ENCODE measurements around the gene MTHFD1. TPM values are rescaled to one million over a fixed set of nuclear protein-coding genes. Genes with fewer than 3 reads are reported as not detected.

Gene MTHFD1
- total RNA-seq, 4 donors from 2014 or later: 27.6 to 66.0 (median 53.8) TPM

DNA sequence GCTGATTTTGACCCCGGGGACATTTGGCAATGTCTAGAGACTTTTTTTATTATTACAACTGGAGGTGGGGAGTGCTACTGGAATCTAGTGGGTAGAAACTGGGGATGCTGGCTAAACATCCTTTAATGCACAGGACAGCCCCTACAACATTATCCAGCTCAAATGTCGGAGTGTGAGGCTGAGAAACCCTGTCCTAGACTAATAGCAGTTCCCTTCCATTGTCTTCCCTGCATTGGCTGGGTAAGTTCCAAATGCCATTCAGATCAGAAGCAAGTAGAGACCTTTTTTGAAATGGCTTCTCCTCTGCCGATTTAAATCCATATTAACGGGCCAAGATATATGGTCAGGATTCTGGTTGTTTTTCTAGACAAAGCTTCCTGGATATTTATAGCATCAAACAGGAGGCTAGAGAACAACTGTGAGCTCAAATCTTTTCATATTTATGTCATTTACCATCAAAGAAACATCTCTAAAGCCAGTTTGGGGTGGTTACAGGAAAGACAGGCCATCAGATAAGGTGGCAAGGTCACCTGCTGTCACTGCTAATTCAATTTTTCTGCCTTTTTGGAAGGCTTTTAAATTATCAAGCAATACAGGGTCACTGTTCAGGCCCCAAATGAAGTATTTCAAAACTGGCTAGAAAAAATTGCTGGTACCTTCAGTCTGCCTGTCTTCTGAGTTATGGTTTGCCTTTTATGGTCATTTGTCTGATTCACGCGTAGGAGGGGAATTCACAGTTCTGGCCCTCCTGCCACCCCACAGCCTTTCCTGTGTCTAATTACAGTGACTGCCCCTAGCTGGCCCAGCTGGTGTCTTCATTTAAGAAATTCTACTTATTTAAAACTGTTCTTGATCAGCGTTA lies 57.1 kb downstream of the MTHFD1 start:
- intact Hi-C loops (cut with DNase I): no loop called here
- TF ChIP-seq, protein P1, sequence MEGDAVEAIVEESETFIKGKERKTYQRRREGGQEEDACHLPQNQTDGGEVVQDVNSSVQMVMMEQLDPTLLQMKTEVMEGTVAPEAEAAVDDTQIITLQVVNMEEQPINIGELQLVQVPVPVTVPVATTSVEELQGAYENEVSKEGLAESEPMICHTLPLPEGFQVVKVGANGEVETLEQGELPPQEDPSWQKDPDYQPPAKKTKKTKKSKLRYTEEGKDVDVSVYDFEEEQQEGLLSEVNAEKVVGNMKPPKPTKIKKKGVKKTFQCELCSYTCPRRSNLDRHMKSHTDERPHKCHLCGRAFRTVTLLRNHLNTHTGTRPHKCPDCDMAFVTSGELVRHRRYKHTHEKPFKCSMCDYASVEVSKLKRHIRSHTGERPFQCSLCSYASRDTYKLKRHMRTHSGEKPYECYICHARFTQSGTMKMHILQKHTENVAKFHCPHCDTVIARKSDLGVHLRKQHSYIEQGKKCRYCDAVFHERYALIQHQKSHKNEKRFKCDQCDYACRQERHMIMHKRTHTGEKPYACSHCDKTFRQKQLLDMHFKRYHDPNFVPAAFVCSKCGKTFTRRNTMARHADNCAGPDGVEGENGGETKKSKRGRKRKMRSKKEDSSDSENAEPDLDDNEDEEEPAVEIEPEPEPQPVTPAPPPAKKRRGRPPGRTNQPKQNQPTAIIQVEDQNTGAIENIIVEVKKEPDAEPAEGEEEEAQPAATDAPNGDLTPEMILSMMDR (IDR thresholded peaks at IDR 0.05): no peak
- TF ChIP-seq POLR2A (IDR thresholded peaks at IDR 0.05): no peak
- Histone ChIP-seq H3K36me3 (peaks cover 0 to 85% (median 12%) of the 10 kb centered on the region in 3 donors), H3K27ac (peak overlapping the region in 3 of 4 donors; percentile 34 to 72 (median 47)), H3K27me3 (no peaks in the 10 kb centered on the region), H3K4me1 (peaks cover 0 to 11% (median 0%) of the 10 kb centered on the region in 3 donors), H3K4me3 (no peak overlapping the region), H3K9me3 (no peaks in the 10 kb centered on the region)
- 50 to 72% methylated on average over 6 to 7 of the region's 7 CpGs for WGBS, 2 donors
- no peak for DNase-seq

DNA sequence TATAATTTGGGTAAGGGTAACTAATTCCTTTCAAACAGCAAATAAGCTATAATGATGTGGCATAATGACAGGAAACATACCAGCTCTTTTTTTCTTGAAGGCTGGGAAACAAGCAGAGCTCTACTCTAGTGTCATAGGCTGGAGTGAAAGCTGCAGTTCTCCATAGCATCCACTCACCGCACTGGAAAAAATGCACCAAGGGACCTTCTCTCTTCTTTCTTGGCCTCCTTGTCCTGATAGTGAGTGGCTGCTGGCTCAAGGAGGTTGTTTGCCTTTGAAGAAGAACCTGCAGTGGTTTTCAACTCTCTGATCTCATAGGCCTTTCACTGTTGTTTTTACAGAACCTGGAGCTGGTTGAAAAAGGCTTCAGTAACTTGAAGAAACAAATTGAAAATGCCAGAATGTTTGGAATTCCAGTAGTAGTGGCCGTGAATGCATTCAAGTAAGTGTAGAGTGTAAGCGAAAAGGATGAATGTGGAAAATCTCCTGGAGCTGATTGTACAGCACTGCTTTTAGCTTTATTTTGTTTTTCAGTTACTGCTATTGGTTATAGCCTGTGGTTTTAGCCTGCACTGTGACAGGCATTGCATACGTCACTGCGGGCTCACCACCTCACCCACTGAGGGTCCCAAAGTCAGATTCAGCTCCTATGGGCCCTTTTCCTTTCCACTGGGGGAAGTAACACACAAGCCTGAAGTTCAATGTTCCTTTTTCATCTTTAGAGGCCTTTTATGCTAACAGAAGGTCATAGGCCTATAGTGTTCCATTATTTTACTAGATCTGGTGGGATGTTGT lies 59.9 kb downstream of the MTHFD1 start:
- intact Hi-C loops (cut with DNase I): no loop called here

DNA sequence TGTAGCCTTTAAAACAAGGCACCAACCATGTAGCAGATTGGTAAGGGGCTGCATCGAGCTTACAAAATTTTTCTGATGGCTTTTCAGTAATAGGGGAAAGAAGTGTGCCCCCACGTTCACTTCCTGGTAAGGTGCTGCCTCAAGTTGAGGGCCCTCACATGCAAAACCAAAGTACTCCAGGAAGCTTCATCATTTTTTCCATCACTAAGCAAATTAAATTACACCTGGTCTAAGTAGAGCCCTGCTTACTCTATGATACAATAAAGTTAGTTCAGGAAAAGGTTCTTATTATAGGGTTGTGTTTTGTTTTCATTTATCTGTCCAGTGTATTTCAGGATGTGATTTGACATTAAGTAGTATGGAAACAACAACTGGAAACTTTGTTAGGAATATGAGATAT lies 62.1 kb downstream of the MTHFD1 start:
- intact Hi-C loops (cut with DNase I): no loop called here
- no peak for TF ChIP-seq POLR2A (IDR thresholded peaks at IDR 0.05)
- TF ChIP-seq, protein P1 (IDR thresholded peaks at IDR 0.05): no peak
- Histone ChIP-seq H3K27me3 (no peaks in the 10 kb centered on the region), H3K36me3 (peaks cover 0 to 85% (median 16%) of the 10 kb centered on the region in 3 donors), H3K9me3 (no peaks in the 10 kb centered on the region), H3K4me3 (no peak overlapping the region), H3K4me1 (peaks cover 0 to 6% (median 0%) of the 10 kb centered on the region in 3 donors), H3K27ac (no peak overlapping the region)
- whole genome bisulfite sequencing, 2 donors: 63 to 87% methylated on average over 2 of the region's 2 CpGs
- no peak for DNase-seq

More for the DNA sequence above, 59.9 kb downstream of the MTHFD1 start:
- Histone ChIP-seq H3K4me3 (no peak overlapping the region), H3K27me3 (no peaks in the 10 kb centered on the region), H3K4me1 (peaks cover 0 to 11% (median 0%) of the 10 kb centered on the region in 3 donors), H3K27ac (no peak overlapping the region), H3K9me3 (no peaks in the 10 kb centered on the region), H3K36me3 (peaks cover 0 to 85% (median 12%) of the 10 kb centered on the region in 3 donors)
- 84 to 86% methylated on average over 5 of the region's 5 CpGs for WGBS, 2 donors
- TF ChIP-seq, protein P1 (IDR thresholded peaks at IDR 0.05): no peak
- TF ChIP-seq POLR2A (IDR thresholded peaks at IDR 0.05): no peak
- no peak for DNase-seq

DNA sequence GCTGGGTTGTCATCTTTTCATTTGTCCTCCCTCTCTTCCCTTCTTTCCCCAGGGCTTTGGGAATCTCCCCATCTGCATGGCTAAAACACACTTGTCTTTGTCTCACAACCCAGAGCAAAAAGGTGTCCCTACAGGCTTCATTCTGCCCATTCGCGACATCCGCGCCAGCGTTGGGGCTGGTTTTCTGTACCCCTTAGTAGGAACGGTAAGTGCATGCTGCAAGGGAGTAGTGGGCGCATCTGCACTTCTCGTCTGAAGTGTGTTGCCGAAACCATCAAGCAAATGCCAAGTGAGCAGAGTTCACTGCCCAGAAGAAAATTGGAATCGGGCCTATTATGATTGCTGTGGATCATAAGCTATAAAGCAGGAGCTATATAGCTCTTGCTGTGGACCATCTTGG lies 66.5 kb downstream of the MTHFD1 start:
- Histone ChIP-seq H3K9me3 (no peaks in the 10 kb centered on the region), H3K27me3 (no peaks in the 10 kb centered on the region)

More for the DNA sequence above, 66.5 kb downstream of the MTHFD1 start:
- H3K4me1 ChIP-seq: no peaks in the 10 kb centered on the region
- H3K36me3 ChIP-seq: peaks cover 0 to 93% (median 8%) of the 10 kb centered on the region in 3 donors
- intact Hi-C loops (cut with DNase I): no loop called here
- TF ChIP-seq, protein P1 (IDR thresholded peaks at IDR 0.05): no peak
- TF ChIP-seq POLR2A (IDR thresholded peaks at IDR 0.05): no peak
- no peak for DNase-seq
- WGBS, 2 donors: 95 to 100% methylated on average over 3 to 10 of the region's 10 CpGs
- H3K27ac ChIP-seq: no peak overlapping the region
- no peak overlapping the region for H3K4me3 ChIP-seq
